HG03469 (cell line): ENCODE measurements around the gene CEP70.

Experiments used
- ATAC-seq: cut with Tn5 transposase; IDR thresholded peaks from one replicate; pipeline ENCODE4 v1.9.1; 2021; ENCODE audit warnings: mild to moderate bottlenecking, moderate library complexity, moderate number of reproducible peaks; ENCODE audit not compliant: unreplicated experiment

CEP70 gene

DNA sequence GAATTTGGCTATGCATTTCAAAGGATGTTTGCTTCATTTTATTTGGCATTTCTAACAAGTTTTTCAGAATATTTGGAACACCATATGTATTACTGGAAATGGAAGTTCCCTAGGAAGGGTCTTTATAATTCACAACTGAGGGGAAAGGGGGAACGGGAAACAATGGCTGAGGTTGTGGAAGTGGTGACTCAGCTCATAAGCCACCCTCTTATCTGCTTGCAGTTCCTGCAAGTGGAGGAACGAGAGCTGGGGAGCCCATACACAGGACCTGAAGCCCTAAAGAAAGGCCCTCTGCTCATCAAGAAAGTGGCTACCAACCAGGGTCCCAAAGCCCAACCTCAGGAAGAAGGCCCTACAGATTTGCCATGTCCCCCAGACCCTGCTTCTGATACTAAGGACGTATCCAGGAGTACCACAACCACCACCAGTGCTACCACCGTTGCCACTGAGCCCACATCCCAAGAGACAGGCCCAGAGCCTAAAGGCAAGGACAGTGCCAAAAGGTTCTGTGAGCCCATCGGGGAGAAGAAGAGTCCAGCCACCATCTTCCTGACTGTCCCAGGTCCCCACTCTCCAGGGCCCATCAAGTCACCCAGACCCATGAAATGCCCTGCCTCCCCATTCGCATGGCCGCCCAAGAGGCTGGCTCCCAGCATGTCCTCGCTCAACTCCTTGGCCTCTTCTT is 121.8 kb downstream of the CEP70 start:
- ATAC-seq = no peak

DNA sequence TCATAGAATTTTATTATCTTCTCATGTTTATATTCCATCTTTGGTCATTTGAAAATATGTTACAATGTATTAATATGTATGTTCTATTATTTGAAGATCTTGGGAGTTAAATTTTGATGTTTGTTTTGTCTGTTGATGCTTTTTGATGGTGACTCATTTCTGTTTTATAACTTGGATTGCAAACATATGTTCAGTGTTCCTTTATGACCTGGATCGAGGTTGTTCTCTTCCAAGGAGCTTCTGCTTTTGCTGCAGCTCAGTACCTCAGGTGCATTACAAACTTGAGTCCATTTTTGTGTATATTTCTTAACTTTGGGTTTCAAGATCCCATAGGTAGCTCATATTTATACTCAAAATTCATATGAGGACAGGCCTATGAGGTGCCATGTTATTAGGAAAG is 122.6 kb downstream of the CEP70 start:
- no peak for ATAC-seq

DNA sequence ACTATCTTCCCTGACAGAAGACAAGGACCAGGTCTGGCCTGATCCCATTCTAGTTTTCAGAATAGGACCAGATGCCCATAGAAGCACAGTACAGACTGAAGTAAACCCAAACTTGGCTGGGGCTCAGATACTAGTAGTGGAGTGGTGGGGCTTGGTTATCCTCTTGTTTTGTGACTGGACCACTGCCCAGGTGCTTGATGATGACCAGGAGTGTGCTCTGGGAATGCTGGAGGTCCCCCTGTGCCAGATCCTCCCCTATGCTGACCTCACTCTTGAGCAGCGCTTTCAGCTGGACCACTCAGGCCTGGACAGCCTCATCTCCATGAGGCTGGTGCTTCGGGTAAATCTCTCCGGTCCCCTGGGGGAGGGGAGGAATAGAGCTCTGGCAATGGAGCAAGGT is 123.4 kb downstream of the CEP70 start:
- ATAC-seq = no peak

GRCh38 chr3:138469874-138470273 is 124.2 kb downstream of the CEP70 start:
- no peak for ATAC-seq

DNA sequence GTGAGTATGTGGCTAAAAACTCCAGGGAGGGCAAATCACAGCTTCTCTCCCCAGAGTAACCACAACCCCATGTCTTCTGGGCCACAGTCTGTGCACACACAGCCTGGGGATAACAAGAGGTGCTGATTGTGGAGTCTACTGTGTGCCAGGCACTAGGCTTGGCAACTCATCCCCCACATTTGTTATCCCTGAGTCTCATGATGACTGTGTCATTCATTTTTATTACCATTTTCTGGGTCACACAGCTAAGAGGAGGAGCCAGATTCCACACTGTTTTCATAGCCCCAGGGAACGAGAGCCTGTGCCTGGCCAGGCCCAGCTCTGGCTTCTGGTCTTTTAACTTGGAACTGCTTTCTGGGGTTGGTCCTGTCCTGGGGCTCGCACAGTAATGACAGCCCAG is 125.2 kb downstream of the CEP70 start:
- no peak for ATAC-seq

DNA sequence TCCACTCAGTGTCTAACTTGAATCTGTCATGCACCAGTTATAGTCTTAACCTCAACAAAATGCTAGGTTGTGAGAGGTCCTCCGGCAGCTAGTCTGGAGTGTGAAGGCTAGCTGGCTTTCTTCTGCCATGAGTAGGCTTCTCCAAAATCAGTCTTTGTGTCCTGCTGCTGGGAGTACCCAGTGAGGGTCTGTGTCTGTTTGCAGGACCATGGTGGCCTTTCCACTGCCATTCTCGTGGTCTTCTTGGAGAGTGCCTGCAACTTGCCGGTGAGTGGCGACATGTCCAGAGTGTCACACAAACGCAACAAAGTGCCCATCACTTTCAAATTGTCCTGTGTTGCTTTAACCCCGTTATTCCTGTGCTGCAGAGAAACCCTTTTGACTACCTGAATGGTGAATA is 125.6 kb downstream of the CEP70 start:
- ATAC-seq = no peak

DNA sequence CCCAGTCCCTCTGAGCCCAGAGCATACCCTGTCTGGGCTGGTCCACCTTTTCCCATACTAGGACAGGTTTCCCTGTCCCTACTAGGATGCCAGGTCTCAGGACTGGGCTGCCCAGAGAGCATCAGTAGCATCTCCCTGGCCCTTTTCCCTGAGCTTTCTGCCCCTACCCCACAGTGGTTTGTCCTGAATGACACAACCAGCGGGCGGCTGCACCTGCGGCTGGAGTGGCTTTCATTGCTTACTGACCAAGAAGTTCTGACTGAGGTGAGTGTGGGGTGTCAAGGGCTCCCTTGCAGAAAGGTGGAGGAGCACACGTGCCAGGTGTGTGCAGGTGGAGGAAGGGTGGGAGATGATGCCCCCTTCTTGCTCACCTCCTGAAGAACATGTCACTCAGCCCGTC is 126.1 kb downstream of the CEP70 start:
- ATAC-seq = no peak

- no peak for ATAC-seq
Observed at GRCh38 chr3:138465925-138466324, 128.1 kb downstream of the CEP70 start.

- ATAC-seq = no peak
Observed at GRCh38 chr3:138465451-138465850, 128.6 kb downstream of the CEP70 start.

GRCh38 chr3:138464491-138464860 is 129.6 kb downstream of the CEP70 start:
- ATAC-seq = no peak

DNA sequence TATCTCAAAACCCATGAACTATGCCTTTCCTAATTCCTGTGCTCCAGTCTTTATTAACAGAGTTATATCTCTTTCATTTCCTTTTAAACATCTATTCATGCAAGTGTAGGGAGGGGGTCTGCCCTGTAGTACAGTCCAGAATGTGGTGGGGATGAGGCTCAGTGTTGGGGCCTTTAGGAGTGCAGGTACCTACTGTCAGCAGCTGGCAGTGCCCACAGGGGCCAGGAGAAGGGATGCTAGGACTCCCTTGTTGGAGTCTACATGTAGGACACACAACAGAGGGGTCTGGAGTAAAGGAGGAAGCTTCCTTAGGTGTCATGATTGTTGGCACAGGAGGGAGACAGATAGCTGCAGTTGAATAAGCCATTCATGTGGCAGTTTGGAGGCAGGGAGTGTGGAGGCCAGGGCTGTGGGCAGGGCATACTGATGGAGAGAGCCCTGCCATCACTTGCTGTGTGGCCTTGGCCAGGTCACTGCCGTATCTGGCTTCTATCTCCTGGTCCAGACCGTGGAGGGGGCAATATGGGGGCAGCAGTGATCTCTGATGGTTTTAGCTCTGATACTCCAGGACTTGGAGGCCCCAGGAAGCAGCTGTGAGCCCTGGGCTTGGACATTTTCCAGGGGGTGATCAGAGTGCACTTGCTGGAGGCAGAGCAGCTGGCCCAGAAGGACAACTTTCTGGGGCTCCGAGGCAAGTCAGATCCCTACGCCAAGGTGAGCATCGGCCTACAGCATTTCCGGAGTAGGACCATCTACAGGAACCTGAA is 130.2 kb downstream of the CEP70 start:
- no peak for ATAC-seq

GRCh38 chr3:138461896-138462295 is 132.2 kb downstream of the CEP70 start:
- ATAC-seq = no peak

DNA sequence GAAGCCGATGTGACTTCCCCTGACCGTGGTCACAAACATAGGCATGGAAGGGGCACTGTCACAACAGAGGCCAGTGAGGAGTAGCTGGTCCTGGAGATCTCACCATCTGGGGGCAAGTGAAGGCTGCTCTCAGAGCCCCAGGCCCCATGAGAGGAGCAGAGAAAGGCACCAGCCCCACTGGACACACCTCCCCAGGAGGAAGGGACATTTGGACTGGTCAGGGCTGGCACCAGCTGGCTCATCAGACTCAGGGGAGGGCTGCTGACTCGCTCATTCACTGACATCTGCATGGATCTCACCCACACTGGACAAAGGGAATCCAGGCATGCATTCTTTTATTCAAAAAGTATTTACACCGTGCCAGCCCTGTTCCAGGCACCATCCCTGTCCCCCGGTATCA is 132.8 kb downstream of the CEP70 start:
- ATAC-seq = no peak

- ATAC-seq = no peak
Observed at GRCh38 chr3:138460536-138461205, 133.4 kb downstream of the CEP70 start.

GRCh38 chr3:138459619-138460535 is 134.2 kb downstream of the CEP70 start:
- no peak for ATAC-seq

GRCh38 chr3:138458774-138459499 is 135.1 kb downstream of the CEP70 start:
- ATAC-seq = no peak

DNA sequence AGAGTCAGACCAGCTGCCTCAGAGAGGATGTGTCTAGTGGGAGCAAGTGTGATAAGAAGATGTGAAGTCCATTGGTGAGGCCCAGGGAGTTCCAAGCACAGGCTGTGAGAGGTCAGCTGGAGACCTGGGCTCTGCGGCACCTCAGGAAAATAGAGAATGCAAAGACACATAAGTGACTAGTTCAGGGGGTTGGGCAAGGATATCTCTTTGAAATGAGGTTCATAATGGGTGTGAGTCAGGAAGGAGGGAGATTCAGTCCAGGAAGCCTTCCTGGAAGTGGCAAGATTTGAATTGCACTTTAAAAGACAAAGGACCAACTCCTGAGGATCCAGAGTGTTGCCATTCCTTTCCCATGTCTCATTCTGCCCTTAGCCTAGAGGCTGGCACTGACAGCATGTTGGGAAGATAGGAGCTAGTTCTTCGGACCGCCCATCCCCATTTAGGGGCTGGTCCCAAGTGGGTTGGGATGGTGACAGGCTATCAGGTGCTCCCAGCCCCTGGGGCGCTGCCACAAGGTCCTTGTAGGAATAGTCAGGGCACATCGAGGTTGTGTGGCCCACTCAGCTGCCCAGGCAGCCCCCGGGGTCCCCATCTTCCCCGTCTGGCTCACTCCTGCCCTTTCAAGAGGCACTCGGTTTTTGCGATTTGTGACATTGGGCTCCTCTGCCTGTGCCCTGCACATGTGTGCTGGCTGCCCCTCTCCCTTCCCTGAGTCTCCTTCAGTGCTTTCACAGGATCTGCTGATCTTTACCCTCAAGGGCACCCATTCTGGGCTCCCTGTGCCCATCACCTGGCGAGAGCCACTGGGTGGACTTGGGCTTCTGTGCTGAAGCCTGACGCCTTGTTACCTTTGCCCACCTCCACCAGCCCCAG is 136.0 kb downstream of the CEP70 start:
- no peak for ATAC-seq

DNA sequence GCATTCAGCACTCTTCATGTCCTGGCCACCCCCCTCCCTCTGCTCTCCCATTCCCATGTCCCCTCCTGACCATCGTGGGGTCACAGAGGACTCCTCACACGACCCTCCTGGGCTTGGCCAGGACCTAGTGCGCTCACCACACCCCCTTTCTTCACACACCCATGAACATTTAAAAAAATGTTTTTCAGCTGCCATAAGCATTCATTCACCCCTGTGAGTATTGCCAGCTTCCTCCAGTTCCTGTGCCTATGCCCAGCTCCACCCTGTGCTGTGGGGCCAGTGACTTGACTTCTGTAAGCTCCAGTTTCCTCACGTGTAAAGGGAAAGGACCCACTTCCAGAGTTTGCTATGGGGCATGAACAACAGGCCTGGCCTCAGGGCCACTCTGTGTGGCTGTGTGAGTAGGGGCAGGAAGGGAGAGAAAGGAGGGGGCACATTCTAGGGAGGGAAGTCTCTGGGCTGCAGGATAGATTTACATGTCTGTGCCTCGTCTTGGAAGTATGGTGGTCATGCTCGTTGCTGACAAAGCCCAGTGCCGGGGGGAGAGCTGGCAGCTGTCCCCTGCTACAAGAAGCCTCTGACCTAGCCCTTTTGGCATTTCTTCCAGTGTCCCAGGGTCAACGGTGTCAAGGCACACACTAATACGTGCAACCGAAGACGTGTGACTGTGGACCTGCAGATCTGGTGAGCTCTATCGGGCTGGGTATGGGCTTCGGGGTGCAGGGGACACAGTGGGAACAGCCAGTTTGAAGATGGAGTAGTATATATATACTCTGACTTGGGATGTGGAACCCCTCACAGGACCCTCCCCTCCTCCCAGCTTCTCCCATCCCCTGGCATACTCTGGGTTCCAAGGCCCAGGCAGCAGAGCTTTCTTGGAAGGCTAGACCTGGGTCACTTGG is 136.8 kb downstream of the CEP70 start:
- no peak for ATAC-seq
